ENCODE measurements around the gene CHST3.

- TF ChIP-seq, protein P1, sequence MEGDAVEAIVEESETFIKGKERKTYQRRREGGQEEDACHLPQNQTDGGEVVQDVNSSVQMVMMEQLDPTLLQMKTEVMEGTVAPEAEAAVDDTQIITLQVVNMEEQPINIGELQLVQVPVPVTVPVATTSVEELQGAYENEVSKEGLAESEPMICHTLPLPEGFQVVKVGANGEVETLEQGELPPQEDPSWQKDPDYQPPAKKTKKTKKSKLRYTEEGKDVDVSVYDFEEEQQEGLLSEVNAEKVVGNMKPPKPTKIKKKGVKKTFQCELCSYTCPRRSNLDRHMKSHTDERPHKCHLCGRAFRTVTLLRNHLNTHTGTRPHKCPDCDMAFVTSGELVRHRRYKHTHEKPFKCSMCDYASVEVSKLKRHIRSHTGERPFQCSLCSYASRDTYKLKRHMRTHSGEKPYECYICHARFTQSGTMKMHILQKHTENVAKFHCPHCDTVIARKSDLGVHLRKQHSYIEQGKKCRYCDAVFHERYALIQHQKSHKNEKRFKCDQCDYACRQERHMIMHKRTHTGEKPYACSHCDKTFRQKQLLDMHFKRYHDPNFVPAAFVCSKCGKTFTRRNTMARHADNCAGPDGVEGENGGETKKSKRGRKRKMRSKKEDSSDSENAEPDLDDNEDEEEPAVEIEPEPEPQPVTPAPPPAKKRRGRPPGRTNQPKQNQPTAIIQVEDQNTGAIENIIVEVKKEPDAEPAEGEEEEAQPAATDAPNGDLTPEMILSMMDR (conservative IDR thresholded peaks at IDR 0.05) = no peak
- no peak for TF ChIP-seq ZFX (IDR thresholded peaks at IDR 0.05)
Observed at GRCh38 chr10:71939861-71940474, 24.2 kb upstream of the CHST3 start.

Data from C4-2B (cell line).